Measurements from ENCODE around the gene KCNJ6. TPM values are rescaled to one million over a fixed set of nuclear protein-coding genes. Genes with fewer than 3 reads are reported as not detected.

Gene KCNJ6
- total RNA-seq, 1 experiment from 2014 or later: not detected

DNA sequence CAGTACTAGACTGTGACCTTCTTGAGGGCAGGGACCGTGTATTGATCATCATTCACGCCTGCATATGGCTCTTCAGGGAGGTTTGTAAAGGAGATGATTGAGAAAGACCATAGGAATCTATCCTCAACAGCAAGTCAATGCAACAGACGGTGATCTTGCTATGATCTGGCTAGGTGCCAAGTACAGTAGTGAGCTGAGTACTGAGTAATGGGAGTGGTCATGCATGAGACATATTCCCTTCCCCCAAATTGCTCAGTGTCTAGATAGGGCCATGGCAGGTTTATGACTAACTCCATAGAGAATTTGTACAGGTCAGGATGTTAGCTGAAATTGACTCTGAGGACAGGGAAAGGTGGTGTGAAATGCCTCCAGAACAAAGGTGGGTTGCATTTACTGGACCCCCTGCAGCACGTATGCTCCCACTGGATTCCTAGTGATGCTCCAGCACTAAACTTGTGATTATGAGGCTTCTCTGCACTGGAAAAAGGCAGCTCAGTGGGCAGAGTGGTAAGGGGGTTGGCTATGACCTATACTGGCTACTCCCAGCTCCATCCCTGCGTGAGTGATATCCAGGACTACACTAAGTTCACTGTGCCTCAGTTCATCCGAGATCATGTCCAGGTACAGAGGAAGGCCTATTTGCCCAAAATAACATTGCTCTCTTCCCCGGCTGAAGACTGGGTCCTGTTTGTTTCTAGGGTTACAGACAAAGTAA is 37.2 kb downstream of the KCNJ6 start:
- Histone ChIP-seq H3K9me2 (ENCODE audit: insufficient read depth) (no peaks in the 10 kb centered on the region), H3K4me1 (ENCODE audit: control insufficient read depth in 1 of 2, insufficient read depth in 2 of 2, low read length in 2 of 2) (no peaks in the 10 kb centered on the region), H3K4me3 (replicated peaks in 1 of 2; ENCODE audit: low read depth in 1 of 2, low read length in 2 of 2) (no peak overlapping the region), H3K36me3 (ENCODE audit: control insufficient read depth in 1 of 2, insufficient read depth in 2 of 2, low read length in 2 of 2) (no peaks in the 10 kb centered on the region), H3K9ac (ENCODE audit: low read length) (no peak overlapping the region), H3K27me3 (ENCODE audit: insufficient read depth, low read length) (no peaks in the 10 kb centered on the region), H3K79me2 (ENCODE audit: insufficient read depth, low read length) (no peaks in the 10 kb centered on the region), H3K9me3 (ENCODE audit: control insufficient read depth in 1 of 2, insufficient read depth in 1 of 2, low read depth in 1 of 2, low read length in 2 of 2) (no peaks in the 10 kb centered on the region; a peak in 1 of 4 replicates), H3K27ac (ENCODE audit: low read depth, low read length) (no peak overlapping the region), H4K20me1 (ENCODE audit: insufficient read depth) (no peaks in the 10 kb centered on the region), H2AFZ (ENCODE audit: low read depth, low read length, poor library complexity, severe bottlenecking) (no peak overlapping the region), H3K4me2 (ENCODE audit: low read length) (no peak overlapping the region)
- TF ChIP-seq SP1 (IDR thresholded peaks at IDR 0.05; ENCODE audit: low read depth) (no peak), ZBTB33 (IDR thresholded peaks at IDR 0.05; ENCODE audit: extremely low read depth, insufficient replicate concordance, low read length) (no peak)
- intact Hi-C loops (cut with micrococcal nuclease): no loop called here
- DNase-seq (ENCODE audit: low read depth, low spot score) (no peak), ATAC-seq (no peak)
- no TSS peak for BruUV-seq (replicated peaks)
- ChIA-PET RAD21 (ENCODE audit: low non-redundant PET in 1 of 2, low total read pairs in 2 of 2, uncharacterized antibody in 2 of 2, unreplicated experiment in 2 of 2) (no interaction called here), POLR2A (no interaction called here), CTCF (no interaction called here)

GRCh38 chr21:37877888-37878684 is 38.2 kb downstream of the KCNJ6 start:
- no peak for ATAC-seq
- RAD21 ChIA-PET (ENCODE audit: low non-redundant PET in 1 of 2, low total read pairs in 2 of 2, uncharacterized antibody in 2 of 2, unreplicated experiment in 2 of 2): no interaction called here
- DNase-seq (ENCODE audit: low read depth, low spot score): no peak
- no peaks in the 10 kb centered on the region for H3K27me3 ChIP-seq (ENCODE audit: insufficient read depth, low read length)
- no peak overlapping the region for H2AFZ ChIP-seq (ENCODE audit: low read depth, low read length, poor library complexity, severe bottlenecking)
- H3K36me3 ChIP-seq (ENCODE audit: control insufficient read depth in 1 of 2, insufficient read depth in 2 of 2, low read length in 2 of 2): no peaks in the 10 kb centered on the region
- H4K20me1 ChIP-seq (ENCODE audit: insufficient read depth): no peaks in the 10 kb centered on the region
- H3K9ac ChIP-seq (ENCODE audit: low read length): no peak overlapping the region
- H3K27ac ChIP-seq (ENCODE audit: low read depth, low read length): no peak overlapping the region
- H3K9me2 ChIP-seq (ENCODE audit: insufficient read depth): no peaks in the 10 kb centered on the region
- no peaks in the 10 kb centered on the region for H3K79me2 ChIP-seq (ENCODE audit: insufficient read depth, low read length)
- no peaks in the 10 kb centered on the region; a peak in 1 of 4 replicates for H3K9me3 ChIP-seq (ENCODE audit: control insufficient read depth in 1 of 2, insufficient read depth in 1 of 2, low read depth in 1 of 2, low read length in 2 of 2)
- intact Hi-C loops (cut with micrococcal nuclease): no loop called here
- H3K4me3 ChIP-seq (replicated peaks in 1 of 2; ENCODE audit: low read depth in 1 of 2, low read length in 2 of 2): no peak overlapping the region
- POLR2A ChIA-PET: no interaction called here
- no peaks in the 10 kb centered on the region for H3K4me1 ChIP-seq (ENCODE audit: control insufficient read depth in 1 of 2, insufficient read depth in 2 of 2, low read length in 2 of 2)
- CTCF ChIA-PET: no interaction called here
- BruUV-seq (replicated peaks): no TSS peak
- H3K4me2 ChIP-seq (ENCODE audit: low read length): no peak overlapping the region
- TF ChIP-seq EGR1 (IDR thresholded peaks at IDR 0.05; ENCODE audit: low read depth) (no peak), ELF1 (IDR thresholded peaks at IDR 0.05; ENCODE audit: borderline replicate concordance, low read depth) (no peak), SIN3A (IDR thresholded peaks at IDR 0.05; ENCODE audit: low read depth) (no peak), ZNF274 (IDR thresholded peaks at IDR 0.05; ENCODE audit: low read depth, low read length) (no peak), POLR2AphosphoS5 (IDR thresholded peaks at IDR 0.05; ENCODE audit: low read depth, low read length) (no peak), ZBTB33 (IDR thresholded peaks at IDR 0.05; ENCODE audit: extremely low read depth, insufficient replicate concordance, low read length) (no peak), CEBPB (IDR thresholded peaks at IDR 0.05; ENCODE audit: low read depth) (no peak), EZH2 (IDR thresholded peaks at IDR 0.05) (no peak), JUND (IDR thresholded peaks at IDR 0.05) (no peak)
- TF ChIP-seq, protein P1, sequence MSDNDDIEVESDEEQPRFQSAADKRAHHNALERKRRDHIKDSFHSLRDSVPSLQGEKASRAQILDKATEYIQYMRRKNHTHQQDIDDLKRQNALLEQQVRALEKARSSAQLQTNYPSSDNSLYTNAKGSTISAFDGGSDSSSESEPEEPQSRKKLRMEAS (IDR thresholded peaks at IDR 0.05): no peak
- TF ChIP-seq, protein P2, sequence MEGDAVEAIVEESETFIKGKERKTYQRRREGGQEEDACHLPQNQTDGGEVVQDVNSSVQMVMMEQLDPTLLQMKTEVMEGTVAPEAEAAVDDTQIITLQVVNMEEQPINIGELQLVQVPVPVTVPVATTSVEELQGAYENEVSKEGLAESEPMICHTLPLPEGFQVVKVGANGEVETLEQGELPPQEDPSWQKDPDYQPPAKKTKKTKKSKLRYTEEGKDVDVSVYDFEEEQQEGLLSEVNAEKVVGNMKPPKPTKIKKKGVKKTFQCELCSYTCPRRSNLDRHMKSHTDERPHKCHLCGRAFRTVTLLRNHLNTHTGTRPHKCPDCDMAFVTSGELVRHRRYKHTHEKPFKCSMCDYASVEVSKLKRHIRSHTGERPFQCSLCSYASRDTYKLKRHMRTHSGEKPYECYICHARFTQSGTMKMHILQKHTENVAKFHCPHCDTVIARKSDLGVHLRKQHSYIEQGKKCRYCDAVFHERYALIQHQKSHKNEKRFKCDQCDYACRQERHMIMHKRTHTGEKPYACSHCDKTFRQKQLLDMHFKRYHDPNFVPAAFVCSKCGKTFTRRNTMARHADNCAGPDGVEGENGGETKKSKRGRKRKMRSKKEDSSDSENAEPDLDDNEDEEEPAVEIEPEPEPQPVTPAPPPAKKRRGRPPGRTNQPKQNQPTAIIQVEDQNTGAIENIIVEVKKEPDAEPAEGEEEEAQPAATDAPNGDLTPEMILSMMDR (IDR thresholded peaks at IDR 0.05 in 2 of 3, conservative IDR thresholded peaks at IDR 0.05 in 1 of 3; ENCODE audit: borderline replicate concordance in 1 of 3, insufficient read depth in 1 of 3, low read depth in 2 of 3, low read length in 2 of 3): no peak

All from HCT116 (cell line).